Thymus (tissue), 14 donors: ENCODE results near the gene CXXC1. TPM values are rescaled to one million over a fixed set of nuclear protein-coding genes. Genes with fewer than 3 reads are reported as not detected.

Experiments used
- DNase-seq, 9 donors: peaks; one replicate each; pipeline ENCODE4 v3.0.0-alpha.2; 2013; ENCODE audit warnings: low spot score in 9 of 9, low read depth in 6 of 9, missing footprints in 1 of 9
- H3K27ac ChIP-seq, 2 donors: one replicate each; pipeline ENCODE4 v1.5.1; 2013; ENCODE audit warnings: control low read depth in 1 of 2, low read depth in 1 of 2, low read length in 1 of 2, mild to moderate bottlenecking in 1 of 2, moderate library complexity in 1 of 2
- H3K27me3 ChIP-seq, 2 donors: one replicate each; pipeline ENCODE4 v1.5.1; 2013; ENCODE audit warnings: low read length in 1 of 2; ENCODE audit not compliant: control insufficient read depth in 2 of 2, insufficient read depth in 1 of 2
- H3K36me3 ChIP-seq, 2 donors: one replicate each; pipeline ENCODE4 v1.5.1; 2013; ENCODE audit warnings: low read length in 1 of 2, mild to moderate bottlenecking in 1 of 2, moderate library complexity in 1 of 2; ENCODE audit not compliant: control insufficient read depth in 2 of 2, insufficient read depth in 2 of 2
- H3K4me1 ChIP-seq, 2 donors: one replicate each; pipeline ENCODE4 v1.5.1; 2013; ENCODE audit warnings: low read length in 2 of 2; ENCODE audit not compliant: control insufficient read depth in 2 of 2, insufficient read depth in 2 of 2
- H3K4me3 ChIP-seq, 2 donors: one replicate each; pipeline ENCODE4 v1.5.1; 2013; ENCODE audit warnings: low read length in 2 of 2, control low read depth in 1 of 2, mild to moderate bottlenecking in 1 of 2
- H3K9me3 ChIP-seq, 2 donors: one replicate each; pipeline ENCODE4 v1.5.1; 2013; ENCODE audit warnings: low read length in 1 of 2, mild to moderate bottlenecking in 1 of 2; ENCODE audit not compliant: control insufficient read depth in 2 of 2, insufficient read depth in 1 of 2
- WGBS: extraction: QIAGEN DNeasy Blood & Tissue Kit; methylation state at CpG from one replicate; pipeline ENCODE4 v1.1.7; 2013; 5-methylcytosine and 5-hydroxymethylcytosine counted together
- long read RNA-seq, 10 donors: transcript quantifications; one replicate each; lab custom pipeline, GENCODE V29; 2026
- polyA plus RNA-seq: library from polyadenylated mRNA; stranded (reverse); fragments of 200-250 nt; gene quantifications from one replicate; pipeline ENCODE4 v1.2.3, GENCODE V29; 2013
- total RNA-seq: library from RNA; stranded (reverse); fragments of 120-200 nt; gene quantifications from one replicate; pipeline ENCODE4 v1.2.4, GENCODE V29; 2013
- donor health status: healthy.

CXXC1 gene
- total RNA-seq (35.5 TPM), polyA plus RNA-seq (113 TPM)
- long read RNA-seq, donor 1, partial matches to known transcripts = 0 of 2 reads
- long read RNA-seq, donor 1, other reads (novel, unspliced or antisense) = 0 of 2 reads
- long read RNA-seq, donor 2, transcript CXXC1-209 (2 exons, 802 nt) = major isoform, 53 of 76 reads
- long read RNA-seq, donor 2, transcript CXXC1-201 (15 exons, 2,936 nt) = minor isoform, 14 of 76 reads
- long read RNA-seq, donor 2, partial matches to known transcripts = 0 of 76 reads
- long read RNA-seq, donor 2, other reads (novel, unspliced or antisense) = 5 of 76 reads
- long read RNA-seq, donor 3, transcript CXXC1-209 (2 exons, 802 nt) = major isoform, 39 of 45 reads
- long read RNA-seq, donor 3, partial matches to known transcripts = 0 of 45 reads
- long read RNA-seq, donor 3, other reads (novel, unspliced or antisense) = 0 of 45 reads
- long read RNA-seq, donor 4, transcript CXXC1-209 (2 exons, 802 nt) = major isoform, 8 of 14 reads
- long read RNA-seq, donor 4, partial matches to known transcripts = 0 of 14 reads
- long read RNA-seq, donor 4, other reads (novel, unspliced or antisense) = 0 of 14 reads
- long read RNA-seq, donor 5, transcript CXXC1-201 (15 exons, 2,936 nt) = minor isoform, 6 of 27 reads
- long read RNA-seq, donor 5, transcript CXXC1-209 (2 exons, 802 nt) = major isoform, 19 of 27 reads
- long read RNA-seq, donor 5, partial matches to known transcripts = 0 of 27 reads
- long read RNA-seq, donor 5, other reads (novel, unspliced or antisense) = 0 of 27 reads
- long read RNA-seq, donor 6, transcript CXXC1-201 (15 exons, 2,936 nt) = minor isoform, 5 of 30 reads
- long read RNA-seq, donor 6, transcript CXXC1-209 (2 exons, 802 nt) = major isoform, 25 of 30 reads
- long read RNA-seq, donor 6, partial matches to known transcripts = 0 of 30 reads
- long read RNA-seq, donor 6, other reads (novel, unspliced or antisense) = 0 of 30 reads
- long read RNA-seq, donor 7, transcript CXXC1-209 (2 exons, 802 nt) = major isoform, 5 of 10 reads
- long read RNA-seq, donor 7, partial matches to known transcripts = 0 of 10 reads
- long read RNA-seq, donor 7, other reads (novel, unspliced or antisense) = 0 of 10 reads
- long read RNA-seq, donor 8, partial matches to known transcripts = 0 of 7 reads
- long read RNA-seq, donor 8, other reads (novel, unspliced or antisense) = 0 of 7 reads
- long read RNA-seq, donor 9, transcript CXXC1-209 (2 exons, 802 nt) = major isoform, 8 of 13 reads
- long read RNA-seq, donor 9, partial matches to known transcripts = 0 of 13 reads
- long read RNA-seq, donor 9, other reads (novel, unspliced or antisense) = 0 of 13 reads
- long read RNA-seq, donor 10, transcript CXXC1-209 (2 exons, 802 nt) = major isoform, 8 of 12 reads
- long read RNA-seq, donor 10, partial matches to known transcripts = 0 of 12 reads
- long read RNA-seq, donor 10, other reads (novel, unspliced or antisense) = 0 of 12 reads

GRCh38 chr18:50287441-50288347, at the start of gene CXXC1:
Gene CXXC1 (minus strand): TSS chr18:50287692. CDS start chr18:50287589, 103 bp downstream.
- Histone ChIP-seq H3K27me3 (no peaks in the 10 kb centered on the region), H3K36me3 (peaks cover 31 to 34% of the 10 kb centered on the region in 2 donors), H3K4me1 (peaks cover 5 to 12% of the 10 kb centered on the region in 2 donors), H3K4me3 (peak within 1 kb of the TSS; percentile 56 to 80), H3K9me3 (peaks cover 0 to 5% of the 10 kb centered on the region in 2 donors), H3K27ac (peak within 1 kb of the TSS; percentile 92 to 95)
- under 1% methylated on average over 76 of the region's 76 CpGs for WGBS
- peak; percentile 97 to 99 (median 98) for DNase-seq

- Histone ChIP-seq H3K36me3 (no peaks in the 10 kb centered on the region), H3K4me3 (no peak overlapping the region), H3K9me3 (no peaks in the 10 kb centered on the region), H3K27me3 (no peaks in the 10 kb centered on the region), H3K4me1 (peaks cover 0 to 9% of the 10 kb centered on the region in 2 donors), H3K27ac (no peak overlapping the region)
- WGBS = 88% methylated on average over 7 of the region's 7 CpGs
- DNase-seq = no peak
Measured at GRCh38 chr18:50334546-50335152, 47.2 kb upstream of the CXXC1 start.

GRCh38 chr18:50331691-50332090, 44.2 kb upstream of the CXXC1 start:
- H3K9me3 ChIP-seq = no peaks in the 10 kb centered on the region
- WGBS = 78% methylated on average over 1 of the region's 1 CpG
- H3K27ac ChIP-seq = no peak overlapping the region
- H3K27me3 ChIP-seq = no peaks in the 10 kb centered on the region
- H3K36me3 ChIP-seq = no peaks in the 10 kb centered on the region
- no peaks in the 10 kb centered on the region for H3K4me1 ChIP-seq
- H3K4me3 ChIP-seq = no peak overlapping the region
- no peak for DNase-seq

- no peaks in the 10 kb centered on the region for H3K9me3 ChIP-seq
- H3K36me3 ChIP-seq = no peaks in the 10 kb centered on the region
- no peak for DNase-seq
- H3K4me3 ChIP-seq = no peak overlapping the region
- no peaks in the 10 kb centered on the region for H3K4me1 ChIP-seq
- no peaks in the 10 kb centered on the region for H3K27me3 ChIP-seq
- no peak overlapping the region for H3K27ac ChIP-seq
Measured at GRCh38 chr18:50330176-50330575, 42.7 kb upstream of the CXXC1 start.

GRCh38 chr18:50327983-50328382, 40.5 kb upstream of the CXXC1 start:
- no peaks in the 10 kb centered on the region for H3K9me3 ChIP-seq
- no peak overlapping the region for H3K27ac ChIP-seq
- no peaks in the 10 kb centered on the region for H3K4me1 ChIP-seq
- 79% methylated on average over 3 of the region's 3 CpGs for WGBS
- H3K27me3 ChIP-seq = no peaks in the 10 kb centered on the region
- no peak for DNase-seq
- H3K4me3 ChIP-seq = no peak overlapping the region
- no peaks in the 10 kb centered on the region for H3K36me3 ChIP-seq

DNA sequence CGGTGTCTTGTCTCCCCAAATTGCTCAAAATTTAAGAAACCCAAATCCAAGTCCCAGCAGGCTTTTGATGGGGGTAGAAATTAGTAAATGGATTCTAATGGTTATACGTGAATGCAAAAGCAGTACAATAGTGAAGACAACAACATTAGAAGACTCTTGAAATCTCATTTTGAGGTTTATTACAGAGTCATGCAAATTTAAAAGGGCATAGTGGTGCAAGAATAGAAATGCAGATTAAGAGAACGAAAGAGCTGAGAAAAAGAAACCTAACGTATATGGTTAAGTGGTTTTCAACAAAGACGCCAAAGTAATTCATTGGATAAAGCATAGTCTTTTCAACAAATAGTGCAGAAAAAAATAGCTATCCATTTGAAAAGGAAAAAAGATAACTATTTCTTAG, 33.2 kb upstream of the CXXC1 start:
- Histone ChIP-seq H3K27ac (no peak overlapping the region), H3K9me3 (no peaks in the 10 kb centered on the region), H3K4me1 (no peaks in the 10 kb centered on the region), H3K36me3 (no peaks in the 10 kb centered on the region), H3K4me3 (no peak overlapping the region), H3K27me3 (no peaks in the 10 kb centered on the region)
- DNase-seq = peak in 1 of 9 donors; percentile 27
- 43% methylated on average over 5 of the region's 5 CpGs for WGBS

DNA sequence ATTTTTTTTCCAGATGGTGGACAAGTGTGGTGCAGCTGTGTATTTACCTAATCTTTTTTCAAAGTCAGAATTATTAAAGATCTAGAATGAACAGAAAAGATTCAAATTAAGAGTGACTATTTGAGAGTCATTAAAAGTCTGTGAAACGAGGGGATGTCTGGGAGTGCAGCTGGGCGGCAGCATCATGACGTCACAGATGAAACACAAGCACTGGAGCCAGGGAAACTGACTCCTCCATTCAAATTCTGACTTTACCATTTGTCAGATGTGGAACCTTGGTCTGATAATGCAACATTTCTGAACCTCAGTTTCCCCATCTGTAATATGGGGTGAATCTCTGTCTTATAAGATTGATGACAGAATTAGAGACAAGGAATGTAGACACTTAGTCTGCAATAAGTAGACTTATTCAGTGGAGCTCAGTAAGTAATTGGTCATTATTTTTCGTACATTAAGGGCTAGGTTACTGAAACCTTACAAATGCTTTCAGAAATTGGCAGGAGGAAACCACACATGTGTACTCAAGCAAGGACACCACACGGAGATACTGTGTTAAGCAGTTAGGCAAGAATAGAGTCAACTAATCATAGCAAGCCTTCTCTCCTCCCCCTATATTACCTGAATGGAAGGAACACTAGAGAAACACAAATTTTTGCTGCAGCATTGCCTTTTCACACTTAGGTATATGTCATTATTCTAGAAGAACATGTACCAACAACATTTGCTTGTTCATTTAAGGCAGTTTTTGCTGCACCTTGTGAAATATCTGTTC, 27.8 kb upstream of the CXXC1 start:
- Histone ChIP-seq H3K4me3 (no peak overlapping the region), H3K27ac (no peak overlapping the region), H3K36me3 (no peaks in the 10 kb centered on the region), H3K9me3 (no peaks in the 10 kb centered on the region), H3K27me3 (no peaks in the 10 kb centered on the region), H3K4me1 (no peaks in the 10 kb centered on the region)
- DNase-seq = no peak
- 74% methylated on average over 5 of the region's 5 CpGs for WGBS
